Measurements from ENCODE around the gene STIMATE.

- TF ChIP-seq EZH2 (IDR thresholded peaks at IDR 0.05; ENCODE audit: insufficient read depth, poor library complexity, severe bottlenecking), result no peak
- no peak for TF ChIP-seq EZH2phosphoT487 (IDR thresholded peaks at IDR 0.05; ENCODE audit: insufficient read depth, low read depth)
Observed at GRCh38 chr3:52847726-52848125, 49.6 kb downstream of the STIMATE start.
